GM20431 (cell line): ENCODE results near the gene TMEM161A.
"Not testable (repeated sequence)": the region's sequence is repeated elsewhere in the genome, so short reads cannot be mapped to it uniquely, and the experiment has no call there.

Source experiments
- in situ Hi-C: fragments of 300-500 bp; cut with MseI, MboI; formaldehyde crosslinking; loops from one replicate; pipeline ENCODE4 v1.15.0; 2020; ENCODE audit warnings: low sequenced_read_pairs; ENCODE audit not compliant: unreplicated experiment

Gene TMEM161A

DNA sequence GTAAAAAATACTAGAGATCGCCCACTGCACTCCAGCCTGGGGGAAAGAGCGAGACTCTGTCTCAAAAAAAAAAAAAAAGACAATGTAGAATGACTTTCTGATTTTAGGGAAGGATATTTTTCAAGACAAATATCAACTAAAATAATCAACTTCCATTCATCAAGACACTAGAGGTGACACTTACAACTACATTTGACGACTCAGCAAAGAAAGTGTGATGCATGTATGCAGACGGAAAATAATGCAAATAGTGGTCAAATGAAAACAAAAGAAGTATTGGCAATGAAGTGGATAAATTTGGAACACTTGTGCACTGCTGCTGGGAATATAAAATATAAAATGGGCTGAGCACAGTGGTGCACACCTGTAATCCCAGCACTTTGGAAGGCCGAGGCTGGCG, 12.2 kb downstream of the TMEM161A start:
- in situ Hi-C loops = no loop called here

DNA sequence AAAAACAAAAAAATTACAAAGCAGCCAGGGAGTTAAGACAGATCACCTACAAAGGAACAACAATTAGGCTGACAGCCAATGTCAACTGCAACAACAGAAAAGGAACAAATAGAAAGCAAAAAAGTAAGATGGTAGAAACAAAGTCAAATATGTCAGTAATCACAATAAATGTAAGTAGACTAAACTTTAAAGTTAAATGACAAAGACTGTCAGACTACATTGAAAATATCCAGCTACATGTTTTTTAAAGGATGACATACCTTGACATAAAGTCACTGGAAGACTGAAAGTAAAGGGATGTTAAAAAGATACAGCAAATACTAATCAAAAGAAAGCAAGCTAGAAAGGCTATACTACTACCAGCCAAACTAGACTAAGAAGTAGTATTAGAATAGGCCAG, 14.9 kb downstream of the TMEM161A start:
- in situ Hi-C loops = no loop called here

DNA sequence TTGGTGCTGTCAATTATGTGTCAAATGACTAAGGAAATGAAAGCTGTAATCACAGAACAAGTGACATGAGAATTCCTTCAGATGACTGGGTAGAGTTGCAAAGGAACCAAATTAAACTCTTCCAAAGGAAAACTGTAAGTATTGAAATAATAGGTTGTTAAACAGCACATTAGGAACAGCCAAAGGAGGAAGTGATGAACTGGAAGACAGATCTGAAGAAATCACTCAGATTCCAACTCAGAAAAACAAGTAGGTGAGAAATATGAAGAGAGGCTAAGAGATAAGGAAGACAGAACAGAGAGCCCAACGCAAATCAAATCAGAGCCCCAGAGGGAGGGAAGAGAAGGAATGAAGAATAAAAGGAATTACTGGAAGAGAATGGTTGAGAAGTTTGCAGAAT, 15.4 kb downstream of the TMEM161A start:
- in situ Hi-C loops = no loop called here

DNA sequence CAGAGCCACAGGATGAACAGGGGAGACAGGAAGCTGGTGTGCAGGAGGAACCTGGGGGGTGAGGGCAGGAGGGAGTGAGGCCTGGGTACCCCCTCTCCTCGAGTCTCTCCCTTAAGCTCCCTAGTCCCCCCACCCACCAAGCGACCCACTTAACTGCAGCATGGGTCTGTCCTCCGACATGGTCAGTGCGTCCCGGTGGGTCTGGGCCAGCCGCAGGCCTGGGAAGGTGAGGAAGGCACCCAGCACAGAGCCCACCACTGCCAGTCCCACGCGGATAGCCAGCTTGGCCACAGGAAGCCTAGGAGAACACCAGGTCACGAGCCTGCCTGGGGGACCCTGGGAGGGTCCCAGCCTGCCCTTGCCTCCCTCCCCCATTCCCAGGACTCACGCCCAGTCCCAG, 16.9 kb downstream of the TMEM161A start:
- in situ Hi-C loops = no loop called here

DNA sequence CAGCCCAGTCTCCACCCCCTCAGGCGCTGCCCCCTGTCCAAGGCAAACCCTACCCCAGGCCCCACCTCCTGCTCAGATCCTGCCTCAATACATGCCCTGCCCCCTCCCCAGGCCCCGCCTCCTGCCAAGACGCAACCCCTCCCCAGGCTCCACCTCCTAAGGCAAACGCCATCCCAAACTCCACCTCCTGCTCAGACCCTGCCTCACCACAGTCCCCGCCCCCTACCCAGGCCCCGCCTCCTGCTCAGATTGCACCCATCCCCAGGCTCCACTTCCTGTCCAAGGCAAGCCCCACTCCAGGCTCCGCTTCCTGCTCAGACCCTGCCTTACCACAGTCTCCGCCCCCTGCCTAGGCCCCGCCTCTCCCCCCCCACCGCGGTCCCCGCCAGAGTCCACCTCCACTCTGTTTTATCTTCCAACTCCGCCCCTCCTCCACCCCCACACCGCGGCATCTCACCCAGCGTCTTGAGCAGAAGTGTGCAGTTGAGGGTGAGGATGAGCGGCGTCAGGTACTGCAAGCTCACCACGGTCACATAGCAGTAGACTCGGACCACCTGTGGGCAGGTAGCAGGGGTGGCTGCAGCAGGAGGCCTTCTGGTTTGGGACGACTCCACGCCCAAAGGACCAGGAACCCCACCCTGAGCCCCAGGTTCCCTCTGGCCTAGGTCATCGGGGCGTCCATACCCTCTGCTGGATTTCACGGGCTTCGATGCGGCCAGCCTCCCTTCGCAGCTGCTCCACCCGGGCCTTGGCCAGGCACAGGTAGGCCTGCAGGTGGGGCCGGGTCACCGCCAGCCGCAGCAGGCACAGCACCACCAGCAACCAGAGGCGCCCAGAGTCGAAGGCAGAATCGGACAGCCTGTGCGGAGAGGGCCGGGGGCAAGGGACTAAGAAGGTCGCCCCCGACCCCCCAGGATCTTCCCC, 17.7 kb downstream of the TMEM161A start:
- in situ Hi-C loops = no loop called here

DNA sequence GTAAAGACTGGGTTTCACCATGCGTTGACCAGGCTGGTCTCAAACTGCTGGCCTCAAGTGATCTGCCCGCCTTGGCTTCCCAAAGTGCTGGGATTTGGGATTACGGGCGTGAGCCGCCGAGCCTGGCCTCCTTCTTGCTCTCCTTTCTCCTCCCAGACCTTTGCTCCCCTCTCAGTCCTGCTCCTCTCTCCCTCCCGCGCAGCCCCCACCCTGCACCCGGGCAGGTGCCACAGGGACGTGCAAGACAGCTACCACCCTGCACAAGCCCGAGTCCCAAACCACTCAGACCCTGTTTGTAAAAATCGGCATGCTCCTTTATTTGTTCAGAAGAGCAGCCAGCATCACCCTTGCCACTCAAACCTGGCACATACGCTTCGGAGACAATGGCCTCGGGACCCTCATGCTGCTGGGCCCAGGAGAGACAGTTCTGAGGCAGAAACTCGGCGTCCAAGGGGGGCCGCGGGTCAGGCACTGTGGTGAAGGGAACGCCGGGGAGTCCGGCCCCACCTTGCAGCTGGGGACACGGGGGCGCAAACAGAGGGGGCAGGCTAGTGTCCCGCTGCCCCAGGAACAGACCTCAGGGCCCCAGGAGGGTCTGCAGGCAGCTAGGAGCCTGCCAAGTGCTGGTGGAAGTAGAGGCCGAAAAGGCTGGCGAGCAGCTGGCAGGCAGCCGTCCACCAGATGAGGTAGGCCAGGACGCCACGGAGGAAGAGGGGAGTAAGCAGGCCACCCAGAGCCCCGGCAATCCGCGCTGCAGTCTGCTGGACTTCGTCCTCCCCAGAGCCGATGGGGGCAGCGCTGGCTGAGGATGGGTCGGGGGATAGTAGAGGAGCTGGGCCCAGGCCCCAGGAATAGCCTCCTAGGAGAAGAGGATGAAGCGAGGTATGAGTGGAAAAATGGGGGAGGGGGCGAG, 18.7 kb downstream of the TMEM161A start:
- in situ Hi-C loops = no loop called here

DNA sequence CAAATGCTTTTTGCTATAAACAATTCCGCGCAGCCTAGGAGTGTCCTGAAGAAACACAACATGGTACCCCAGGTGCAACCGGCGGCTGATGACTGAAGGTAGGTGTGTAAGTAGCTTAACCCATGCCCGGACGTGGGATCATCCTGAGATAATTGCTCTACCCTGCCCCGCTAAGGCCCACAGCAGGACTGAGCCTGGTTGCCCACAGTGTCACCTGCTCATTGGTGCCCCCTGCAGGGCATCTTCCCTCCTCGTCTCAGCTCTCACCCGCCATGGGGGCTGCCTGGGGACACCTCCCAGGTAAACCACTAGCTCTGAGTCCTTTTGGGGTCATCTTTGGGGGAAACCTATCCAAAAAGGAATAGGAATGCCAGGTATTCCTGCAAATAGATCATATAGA, 22.3 kb downstream of the TMEM161A start:
- in situ Hi-C loops = no loop called here

DNA sequence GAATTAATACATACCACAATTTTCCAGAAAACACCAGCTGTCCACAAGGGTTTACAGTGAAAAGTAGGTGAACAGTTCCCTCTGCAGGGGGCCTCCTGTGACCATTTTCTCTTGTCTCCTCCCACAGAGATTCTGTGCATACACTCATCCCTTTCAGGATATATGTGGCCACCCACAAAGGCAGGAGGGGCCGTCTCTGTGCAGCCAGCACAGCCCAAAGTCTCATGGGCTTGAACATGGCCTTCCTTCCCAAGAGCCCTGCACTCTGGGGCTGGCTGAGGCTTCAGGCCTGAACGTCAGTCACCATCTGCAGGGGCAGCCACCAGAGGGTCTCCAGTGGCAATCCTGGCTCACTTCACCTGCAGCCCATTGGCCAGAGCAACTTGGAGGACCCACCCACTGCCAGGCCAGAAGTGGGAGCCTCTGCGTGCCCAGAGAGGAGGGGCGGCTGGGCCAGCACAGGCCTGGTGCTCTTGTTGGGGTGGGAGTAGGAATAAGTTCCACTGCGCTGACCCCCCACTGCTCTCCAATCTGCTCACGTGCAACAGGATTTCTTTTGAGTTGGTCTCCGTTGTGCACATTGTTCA, 25.1 kb downstream of the TMEM161A start:
- in situ Hi-C loops = no loop called here

DNA sequence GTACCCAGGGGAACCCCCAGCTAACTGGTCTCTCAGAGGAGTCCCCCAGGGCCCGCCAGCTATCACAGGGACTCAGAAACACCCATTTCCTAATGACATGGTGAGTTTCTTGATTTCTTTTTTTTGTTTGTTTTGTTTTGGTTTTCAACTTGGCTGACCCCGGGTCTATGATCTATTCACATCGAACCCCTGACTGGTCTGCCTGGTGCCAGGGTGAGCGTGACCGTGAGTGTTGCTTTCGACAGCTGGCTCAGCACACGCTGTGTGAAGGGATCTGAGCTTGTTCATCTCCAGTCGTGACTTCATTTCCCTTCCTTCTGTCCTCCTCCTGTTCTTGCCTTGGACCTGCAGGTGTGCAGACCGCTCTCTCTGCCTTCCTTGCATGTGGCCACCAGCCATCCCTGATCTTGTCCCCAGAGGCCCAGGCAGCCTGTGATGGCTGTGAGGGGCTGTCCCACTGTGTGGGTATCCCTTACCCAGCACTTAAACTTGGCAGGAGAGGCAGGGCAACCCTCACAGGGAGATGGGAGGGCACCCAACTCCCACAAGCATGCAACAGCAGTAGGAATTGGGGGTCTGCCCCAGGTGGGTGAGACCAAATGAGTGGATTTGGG, 26.2 kb downstream of the TMEM161A start:
- in situ Hi-C loops = no loop called here

DNA sequence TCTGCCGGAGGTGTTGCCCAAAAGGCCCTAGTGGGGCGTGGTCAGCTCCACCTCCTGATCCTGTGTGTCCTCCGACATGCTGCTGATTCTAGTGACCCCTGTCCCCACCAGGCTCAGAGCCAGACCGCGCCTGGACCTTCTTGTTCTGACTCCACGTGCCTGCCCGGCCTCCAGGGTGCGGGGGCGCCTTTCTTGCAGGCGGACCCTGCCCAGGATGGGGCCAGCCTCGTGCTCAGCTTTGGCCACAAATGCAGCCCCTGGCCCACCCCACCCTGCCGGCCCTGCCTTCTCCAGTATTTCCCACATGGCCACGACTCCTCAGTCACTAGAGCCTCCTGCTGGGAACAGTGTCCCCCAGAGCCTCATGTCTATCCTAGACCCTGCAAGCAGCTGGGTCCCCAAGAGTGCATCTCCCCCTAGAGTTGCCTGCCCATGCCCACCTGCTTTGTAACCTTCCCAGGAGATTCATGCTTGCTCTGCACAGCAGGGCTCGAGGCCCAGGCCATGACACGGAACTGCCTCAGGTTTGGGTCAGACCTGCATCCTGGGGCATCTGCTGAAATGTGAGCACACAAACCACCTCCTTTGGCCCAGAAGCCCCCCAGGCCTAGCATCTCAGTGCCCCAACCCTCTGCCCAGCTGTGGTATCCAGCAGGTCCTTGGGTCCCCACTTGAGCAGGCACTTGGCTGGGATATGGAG, 27.0 kb downstream of the TMEM161A start:
- in situ Hi-C loops = no loop called here

DNA sequence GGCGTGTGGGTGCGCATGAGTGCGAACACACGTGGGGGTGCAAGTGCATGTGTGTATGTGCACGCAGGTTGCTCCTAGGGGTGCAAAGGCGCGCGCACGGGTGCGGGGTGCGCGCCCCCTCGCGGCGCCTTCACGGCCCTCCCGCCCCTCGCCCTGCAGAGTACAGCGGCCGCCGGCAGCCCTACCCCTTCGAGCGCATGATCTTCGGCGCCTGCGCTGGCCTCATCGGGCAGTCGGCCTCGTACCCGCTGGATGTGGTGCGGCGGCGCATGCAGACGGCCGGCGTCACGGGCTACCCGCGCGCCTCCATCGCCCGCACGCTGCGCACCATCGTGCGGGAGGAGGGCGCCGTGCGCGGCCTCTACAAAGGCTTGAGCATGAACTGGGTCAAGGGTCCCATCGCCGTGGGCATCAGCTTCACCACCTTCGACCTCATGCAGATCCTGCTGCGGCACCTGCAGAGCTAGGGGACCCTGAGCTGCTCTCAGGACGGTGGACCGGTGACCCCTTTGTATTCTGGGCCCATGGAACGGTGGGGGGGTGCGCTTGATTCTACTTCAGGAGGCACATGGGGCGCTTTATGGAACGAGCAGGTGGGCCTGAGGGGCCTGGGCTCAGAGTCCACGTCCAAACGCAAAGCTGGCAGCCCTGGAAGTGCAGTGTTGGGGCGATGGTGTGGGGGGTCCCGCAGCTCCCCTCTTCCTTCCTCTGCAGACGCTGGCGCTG, 27.7 kb downstream of the TMEM161A start:
- in situ Hi-C loops = no loop called here

DNA sequence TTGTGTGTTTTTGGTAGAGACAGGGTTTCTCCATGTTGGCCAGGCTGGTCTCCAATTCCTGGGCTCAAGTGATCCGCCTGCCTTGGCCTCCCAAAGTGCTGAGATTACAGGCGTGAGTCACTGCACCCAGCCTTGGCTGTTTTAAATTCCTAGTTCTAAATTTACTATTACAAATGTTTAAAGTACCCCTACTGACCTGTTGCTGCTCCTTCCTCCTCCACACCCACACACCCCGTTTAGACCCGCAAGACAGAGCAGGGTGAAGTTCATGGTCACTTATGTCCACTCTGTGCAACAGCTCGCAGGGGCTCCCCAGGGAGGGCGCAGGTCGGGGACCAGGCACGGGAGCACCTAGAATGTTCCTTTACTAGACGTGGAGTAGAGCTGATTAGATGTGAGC, 28.7 kb downstream of the TMEM161A start:
- in situ Hi-C loops = no loop called here

DNA sequence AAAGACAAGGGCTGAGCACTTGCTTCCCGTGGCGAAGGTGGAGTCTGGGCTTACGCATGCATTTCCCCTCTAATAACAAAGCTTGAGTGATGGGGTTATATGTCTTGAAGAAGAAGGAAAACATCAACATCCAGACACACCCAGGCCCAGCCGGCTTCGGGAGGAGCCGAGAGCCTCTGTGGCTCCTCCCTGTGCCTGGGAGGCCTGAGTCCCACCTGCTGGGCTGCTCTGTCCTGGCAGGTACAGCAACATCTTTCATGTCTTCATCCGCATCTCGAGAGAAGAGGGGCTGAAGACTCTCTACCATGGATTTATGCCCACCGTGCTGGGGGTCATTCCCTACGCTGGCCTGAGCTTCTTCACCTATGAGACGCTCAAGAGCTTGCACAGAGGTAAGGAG, 30.6 kb downstream of the TMEM161A start:
- in situ Hi-C loops = no loop called here

DNA sequence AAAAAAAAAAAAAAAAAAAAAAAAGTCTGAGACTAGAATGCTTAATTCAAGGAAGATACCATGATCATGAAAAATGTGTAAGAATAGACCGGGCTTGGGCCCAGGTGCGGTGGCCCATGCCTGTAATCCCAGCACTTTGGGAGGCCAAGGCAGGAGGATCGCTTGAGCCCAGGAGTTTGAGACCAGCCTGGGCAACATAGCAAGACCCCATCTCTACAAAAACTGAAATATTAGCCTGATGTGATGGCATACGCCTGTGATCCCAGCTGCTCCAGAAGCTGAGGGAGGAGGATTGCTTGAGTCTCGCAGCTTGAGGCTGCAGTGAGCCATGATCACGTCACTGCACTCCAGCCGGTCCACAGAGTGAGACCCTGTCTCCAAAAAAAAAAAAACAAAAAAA, 31.3 kb downstream of the TMEM161A start:
- in situ Hi-C loops = not testable (repeated sequence)

DNA sequence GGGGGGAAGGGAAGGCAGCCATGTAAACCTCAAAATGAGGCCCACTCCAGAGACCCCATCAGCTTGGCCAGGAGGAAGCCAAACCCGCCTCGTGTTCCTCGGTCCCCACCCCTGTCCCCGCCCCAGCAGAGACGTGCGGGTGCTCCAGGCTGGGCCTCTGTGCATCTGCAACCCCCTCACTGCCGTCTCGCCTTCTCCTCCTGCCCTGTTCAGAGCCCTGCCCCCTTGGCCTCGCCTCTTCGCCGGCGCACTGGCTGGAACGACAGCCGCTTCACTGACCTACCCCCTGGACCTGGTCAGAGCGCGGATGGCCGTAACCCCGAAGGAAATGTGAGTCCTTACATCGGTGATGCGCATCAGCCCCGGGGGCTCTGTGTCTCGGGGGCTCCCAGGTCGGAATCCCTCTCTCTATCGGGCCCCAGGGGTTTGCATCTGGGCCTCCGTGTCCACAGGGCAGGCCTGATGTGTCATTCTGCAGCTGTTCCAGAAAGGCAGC, 32.2 kb downstream of the TMEM161A start:
- in situ Hi-C loops = no loop called here

DNA sequence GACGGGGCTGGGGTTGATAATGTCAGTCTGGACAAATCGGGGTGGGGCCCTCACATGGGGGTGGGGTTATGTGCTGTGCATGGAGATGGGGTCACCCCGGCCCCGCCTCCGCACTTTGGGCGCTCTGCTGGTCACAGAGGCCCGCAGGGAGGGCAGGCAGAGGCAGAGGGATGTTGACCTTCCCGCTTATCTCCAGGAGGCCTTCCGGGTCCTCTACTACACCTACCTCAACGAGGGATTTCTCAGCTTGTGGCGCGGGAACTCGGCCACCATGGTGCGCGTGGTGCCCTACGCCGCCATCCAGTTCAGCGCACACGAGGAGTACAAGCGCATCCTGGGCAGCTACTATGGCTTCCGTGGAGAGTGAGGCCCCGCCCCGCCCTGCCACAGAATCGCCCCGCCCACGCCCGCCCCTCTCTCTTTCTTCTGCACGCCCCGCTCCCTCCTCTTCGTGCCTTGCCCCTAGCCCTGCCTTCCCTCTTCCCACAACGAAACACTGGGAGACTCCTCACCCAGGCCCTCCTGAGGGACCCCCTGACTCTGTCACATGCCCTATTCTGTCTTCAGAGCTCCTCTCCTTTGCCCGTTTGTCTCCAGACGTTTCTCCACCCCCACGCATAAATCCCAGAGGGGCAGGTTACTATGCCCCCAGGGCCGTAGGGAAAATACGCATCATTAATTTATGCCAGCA, 32.8 kb downstream of the TMEM161A start:
- in situ Hi-C loops = no loop called here

DNA sequence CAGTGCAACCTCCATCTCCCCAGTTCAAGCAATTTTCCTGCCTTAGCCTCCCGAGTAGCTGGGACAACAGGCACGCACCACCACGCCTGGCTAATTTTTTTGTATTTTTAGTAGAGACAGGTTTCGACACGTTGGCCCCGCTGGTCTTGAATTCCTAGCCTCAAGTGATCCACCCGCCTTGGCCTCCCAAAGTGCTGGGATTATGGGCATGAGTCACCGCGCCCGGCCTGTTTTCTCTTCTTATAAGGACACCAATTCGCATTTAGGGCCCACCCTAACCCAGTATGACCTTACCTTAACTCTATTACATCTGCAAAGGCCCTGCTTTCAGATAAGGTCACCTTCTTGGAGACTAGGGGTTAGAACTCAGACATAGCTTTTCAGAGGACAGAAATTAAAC, 35.1 kb downstream of the TMEM161A start:
- in situ Hi-C loops = no loop called here

DNA sequence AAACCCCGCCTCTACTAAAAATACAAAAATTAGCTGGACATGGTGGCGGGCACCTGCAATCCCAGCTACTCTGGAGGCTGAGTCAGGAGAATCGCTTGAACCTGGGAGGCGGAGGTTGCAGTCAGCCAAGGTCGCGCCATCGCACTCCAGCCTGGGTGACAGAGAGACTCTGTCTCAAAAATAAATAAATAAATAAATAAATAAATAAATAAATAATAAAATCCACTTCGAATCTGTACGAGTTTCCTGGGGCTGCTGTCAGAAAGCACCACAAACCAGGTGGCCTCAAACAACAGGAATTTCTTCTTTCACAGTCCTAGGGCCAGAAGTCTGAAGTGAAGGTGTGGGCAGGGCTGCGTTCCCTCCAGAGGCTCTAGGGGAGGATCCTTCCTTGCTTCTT, 35.7 kb downstream of the TMEM161A start:
- in situ Hi-C loops = not testable (repeated sequence)
